ENCODE measurements around the gene NUDCD3. TPM values are rescaled to one million over a fixed set of nuclear protein-coding genes. Genes with fewer than 3 reads are reported as not detected.

NUDCD3 gene
- total RNA-seq, 4 donors from 2014 or later, result 54.3 to 101 (median 64.4) TPM

DNA sequence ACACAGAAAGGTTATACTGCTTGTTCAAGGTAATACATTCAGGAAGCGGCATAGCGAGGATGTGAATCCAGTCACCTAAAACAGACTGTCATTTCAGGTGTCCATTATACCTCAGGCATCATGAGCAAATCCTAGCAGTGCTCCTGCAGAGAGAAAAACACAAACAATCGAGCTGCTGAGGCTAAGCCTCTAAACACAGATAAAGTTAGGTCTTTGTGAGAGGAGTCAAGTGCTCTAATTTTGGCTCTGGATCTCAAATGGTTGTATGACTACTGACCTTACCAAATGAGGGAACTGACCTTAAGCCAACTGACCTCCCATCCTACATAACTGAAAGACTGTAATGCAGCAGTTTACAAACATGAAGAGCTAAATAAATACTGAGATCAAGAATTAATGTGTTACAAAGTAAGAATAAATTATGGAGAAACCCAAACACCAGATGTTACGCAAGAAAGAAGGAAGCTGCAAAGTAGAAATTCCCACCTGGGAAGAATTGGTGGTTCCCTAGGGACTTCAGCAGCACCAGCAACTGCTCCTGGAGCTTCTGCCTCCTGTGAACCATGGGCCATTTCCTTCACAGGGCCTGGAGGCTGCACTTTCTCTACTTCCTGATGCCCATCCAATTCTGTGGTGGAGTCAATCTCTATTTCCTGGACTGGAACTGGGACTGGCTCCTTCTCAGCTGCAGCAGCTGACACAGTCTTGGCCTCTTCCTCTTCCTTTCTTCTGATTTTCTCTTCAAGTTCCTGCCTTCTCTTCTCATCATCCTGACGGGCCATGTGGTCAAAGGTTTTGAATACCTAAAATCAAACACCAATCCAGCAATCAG lies 5.8 kb downstream of the NUDCD3 start:
- TF ChIP-seq, protein P1, sequence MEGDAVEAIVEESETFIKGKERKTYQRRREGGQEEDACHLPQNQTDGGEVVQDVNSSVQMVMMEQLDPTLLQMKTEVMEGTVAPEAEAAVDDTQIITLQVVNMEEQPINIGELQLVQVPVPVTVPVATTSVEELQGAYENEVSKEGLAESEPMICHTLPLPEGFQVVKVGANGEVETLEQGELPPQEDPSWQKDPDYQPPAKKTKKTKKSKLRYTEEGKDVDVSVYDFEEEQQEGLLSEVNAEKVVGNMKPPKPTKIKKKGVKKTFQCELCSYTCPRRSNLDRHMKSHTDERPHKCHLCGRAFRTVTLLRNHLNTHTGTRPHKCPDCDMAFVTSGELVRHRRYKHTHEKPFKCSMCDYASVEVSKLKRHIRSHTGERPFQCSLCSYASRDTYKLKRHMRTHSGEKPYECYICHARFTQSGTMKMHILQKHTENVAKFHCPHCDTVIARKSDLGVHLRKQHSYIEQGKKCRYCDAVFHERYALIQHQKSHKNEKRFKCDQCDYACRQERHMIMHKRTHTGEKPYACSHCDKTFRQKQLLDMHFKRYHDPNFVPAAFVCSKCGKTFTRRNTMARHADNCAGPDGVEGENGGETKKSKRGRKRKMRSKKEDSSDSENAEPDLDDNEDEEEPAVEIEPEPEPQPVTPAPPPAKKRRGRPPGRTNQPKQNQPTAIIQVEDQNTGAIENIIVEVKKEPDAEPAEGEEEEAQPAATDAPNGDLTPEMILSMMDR (IDR thresholded peaks at IDR 0.05), result no peak
- TF ChIP-seq POLR2A (IDR thresholded peaks at IDR 0.05) (no peak), EP300 (IDR thresholded peaks at IDR 0.05) (no peak), POLR2AphosphoS5 (IDR thresholded peaks at IDR 0.05) (no peak)
- Histone ChIP-seq H3K4me1 (peaks cover 46% of the 10 kb centered on the region), H3K36me3 (peaks cover 46% of the 10 kb centered on the region), H3K27me3 (no peaks in the 10 kb centered on the region), H3K9me3 (no peaks in the 10 kb centered on the region), H3K4me3 (no peak overlapping the region), H3K27ac (no peak overlapping the region)
- no peak for DNase-seq (ENCODE audit: low spot score in 2 of 2)
- WGBS, result 92% methylated on average over 5 of the region's 5 CpGs

DNA sequence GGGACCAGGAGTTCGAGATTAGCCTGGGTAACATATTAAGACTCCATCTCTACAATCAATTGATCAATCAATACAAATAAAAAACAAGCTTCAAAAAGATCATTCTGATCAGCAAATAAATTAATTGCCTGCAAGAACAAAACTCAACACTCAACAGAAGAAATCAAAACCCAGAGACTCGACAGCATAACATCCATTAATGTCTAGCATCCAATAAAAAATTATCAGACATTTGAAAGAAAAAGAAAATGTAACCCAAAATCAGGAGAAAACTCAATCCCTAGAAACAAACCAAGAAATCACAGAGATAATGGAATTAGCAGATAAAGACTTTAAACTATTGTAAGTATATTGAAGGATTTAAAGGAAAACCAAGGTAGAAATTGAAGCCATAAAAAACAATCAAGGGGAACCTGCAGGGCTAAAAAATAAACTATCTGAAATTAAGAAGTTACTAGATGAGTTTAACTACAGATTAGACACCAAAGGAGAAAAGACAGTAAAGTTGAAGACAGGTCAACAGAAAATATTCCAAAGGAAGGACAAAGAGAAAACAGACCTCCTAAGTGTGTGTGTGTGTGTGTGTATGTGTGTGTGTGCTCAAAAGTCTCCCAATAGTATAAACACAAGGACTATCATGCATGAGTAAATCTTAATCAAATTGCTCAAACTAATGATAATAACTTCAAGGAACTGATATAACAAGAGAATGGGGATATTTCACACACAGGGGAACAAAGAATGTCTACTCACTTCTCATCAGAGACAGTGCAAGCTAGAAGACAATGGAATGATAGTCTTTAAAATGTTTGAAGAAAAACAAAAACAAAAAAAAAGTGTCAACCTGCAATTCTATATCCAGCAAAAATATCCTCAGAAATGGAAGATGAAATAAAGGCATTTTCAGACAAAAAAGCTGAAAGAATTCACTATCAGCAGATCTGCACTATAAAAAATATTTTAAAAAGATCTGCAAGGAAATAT lies 7.7 kb downstream of the NUDCD3 start:
- TF ChIP-seq, protein P1 (IDR thresholded peaks at IDR 0.05), result no peak
- TF ChIP-seq EP300 (IDR thresholded peaks at IDR 0.05), result no peak
- TF ChIP-seq POLR2AphosphoS5 (IDR thresholded peaks at IDR 0.05), result no peak
- no peak for TF ChIP-seq POLR2A (IDR thresholded peaks at IDR 0.05)
- H3K27ac ChIP-seq, result no peak overlapping the region
- no peak overlapping the region for H3K4me3 ChIP-seq
- 95% methylated on average over 2 of the region's 2 CpGs for WGBS
- H3K9me3 ChIP-seq, result no peaks in the 10 kb centered on the region
- no peaks in the 10 kb centered on the region for H3K27me3 ChIP-seq
- no peak for DNase-seq (ENCODE audit: low spot score in 2 of 2)
- peaks cover 29% of the 10 kb centered on the region for H3K4me1 ChIP-seq
- peaks cover 65% of the 10 kb centered on the region for H3K36me3 ChIP-seq

DNA sequence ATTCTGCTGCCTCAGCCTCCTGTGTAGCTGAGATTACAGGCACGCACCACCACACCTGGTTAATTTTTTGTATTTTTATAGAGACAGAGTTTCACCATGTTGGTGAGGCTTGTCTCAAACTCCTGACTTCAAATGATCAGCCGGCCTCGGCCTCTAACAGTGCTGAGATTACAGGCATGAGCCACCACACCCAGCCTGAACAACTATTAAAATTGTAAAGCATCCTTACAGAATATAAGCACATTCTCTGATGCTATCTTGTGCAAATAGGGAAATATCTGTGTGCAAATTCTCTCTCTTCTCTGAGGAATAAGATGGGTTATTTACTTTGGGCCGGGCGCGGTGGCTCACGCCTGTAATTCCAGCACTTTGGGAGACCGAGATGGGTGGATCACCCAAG lies 12.5 kb downstream of the NUDCD3 start:
- Histone ChIP-seq H3K4me1 (peaks cover 6% of the 10 kb centered on the region), H3K4me3 (no peak overlapping the region), H3K27me3 (no peaks in the 10 kb centered on the region), H3K9me3 (no peaks in the 10 kb centered on the region), H3K27ac (no peak overlapping the region), H3K36me3 (peaks cover 58% of the 10 kb centered on the region)
- 95% methylated on average over 8 of the region's 8 CpGs for WGBS
- DNase-seq (ENCODE audit: low spot score in 2 of 2), result no peak
- TF ChIP-seq EP300 (IDR thresholded peaks at IDR 0.05), result no peak
- TF ChIP-seq, protein P1 (IDR thresholded peaks at IDR 0.05), result no peak

GRCh38 chr7:44477063-44477830 lies 13.2 kb downstream of the NUDCD3 start:
- TF ChIP-seq POLR2A (IDR thresholded peaks at IDR 0.05) (no peak), POLR2AphosphoS5 (IDR thresholded peaks at IDR 0.05) (no peak), EP300 (IDR thresholded peaks at IDR 0.05) (no peak)
- TF ChIP-seq, protein P1 (IDR thresholded peaks at IDR 0.05), result peak; percentile 87 to 89
- no peak overlapping the region for H3K27ac ChIP-seq
- H3K36me3 ChIP-seq, result peaks cover 51% of the 10 kb centered on the region
- DNase-seq (ENCODE audit: low spot score in 2 of 2), result no peak
- H3K4me1 ChIP-seq, result peaks cover 7% of the 10 kb centered on the region
- H3K9me3 ChIP-seq, result no peaks in the 10 kb centered on the region
- no peaks in the 10 kb centered on the region for H3K27me3 ChIP-seq
- 27% methylated on average over 6 of the region's 6 CpGs for WGBS
- no peak overlapping the region for H3K4me3 ChIP-seq

All from suprapubic skin (tissue), 4 donors.